H1 (cell line): ENCODE measurements around the gene SAMD9L. TPM values are rescaled to one million over a fixed set of nuclear protein-coding genes. Genes with fewer than 3 reads are reported as not detected.

Experiments
- CTCF ChIA-PET: fragments of 300-600 bp; sonication (Branson Sonifier 250); formaldehyde crosslinking; loops from one replicate; lab custom pipeline; 2021; ENCODE audit not compliant: partially characterized antibody; lab: Charles Lee
- POLR2A ChIA-PET: fragments of 300-600 bp; sonication (Branson Sonifier 250); formaldehyde crosslinking; loops from one replicate; lab custom pipeline; 2021; ENCODE audit warnings: inconsistent platforms; ENCODE audit not compliant: partially characterized antibody; lab: Charles Lee
- DNase-seq, 2 experiments: peaks; one replicate each; pipeline versions ENCODE4 v3.0.0 to v3.0.0-alpha.2; 2010 to 2022; ENCODE audit warnings: low spot score in 2 of 2, low read depth in 1 of 2, mixed read lengths in 1 of 2
- FAIRE-seq: peaks from 2 replicates; lab custom pipeline; 2011; peaks lifted over from hg19 to GRCh38; lab: Jason Lieb, UNC
- H2AFZ ChIP-seq: 2 replicates; pipeline ENCODE4 v1.8.1; 2012; ENCODE audit warnings: low read length, inconsistent platforms
- H2AK5ac ChIP-seq: 2 replicates; pipeline ENCODE4 v1.6.1; 2013; ENCODE audit warnings: low read depth, low read length
- H2BK120ac ChIP-seq: replicated peaks from 2 replicates; pipeline ENCODE3; 2013; ENCODE audit warnings: low read depth, low read length, inconsistent platforms
- H2BK12ac ChIP-seq: 2 replicates; pipeline ENCODE4 v1.6.1; 2013; ENCODE audit warnings: low read depth, low read length
- H2BK15ac ChIP-seq: 2 replicates; pipeline ENCODE4 v1.6.1; 2013; ENCODE audit warnings: low read length
- H2BK20ac ChIP-seq: 2 replicates; pipeline ENCODE4 v1.6.1; 2013; ENCODE audit warnings: low read length
- H2BK5ac ChIP-seq: 2 replicates; pipeline ENCODE4 v1.6.1; 2013; ENCODE audit warnings: low read depth, low read length
- H3K14ac ChIP-seq: 2 replicates; pipeline ENCODE4 v1.6.1; 2013; ENCODE audit warnings: inconsistent platforms; ENCODE audit not compliant: insufficient read length
- H3K18ac ChIP-seq: 2 replicates; pipeline ENCODE4 v1.6.1; 2013; ENCODE audit warnings: low read length; ENCODE audit errors: extremely low read depth
- H3K23ac ChIP-seq: 2 replicates; pipeline ENCODE4 v1.6.1; 2013; ENCODE audit warnings: inconsistent platforms; ENCODE audit not compliant: insufficient read length
- H3K23me2 ChIP-seq: 2 replicates; pipeline ENCODE4 v1.6.1; 2013; ENCODE audit warnings: low read depth, low read length
- H3K27ac ChIP-seq: 2 replicates; pipeline ENCODE4 v1.6.1; 2011; ENCODE audit warnings: low read depth, low read length, inconsistent platforms
- H3K27me3 ChIP-seq, 4 experiments: replicated peaks in 1 of 4; 1 replicate in 1 of 4; 2 replicates in 3 of 4; pipeline versions ENCODE4 v1.6.1 to v1.8.1; 2011 to 2013; ENCODE audit warnings: low read length in 3 of 4, mild to moderate bottlenecking in 3 of 4, inconsistent platforms in 2 of 4, mixed read lengths in 2 of 4, moderate library complexity in 1 of 4; ENCODE audit not compliant: control insufficient read depth in 3 of 4, insufficient read depth in 3 of 4; ENCODE audit errors: extremely low read depth in 1 of 4
- H3K36me3 ChIP-seq, 4 experiments: 2 replicates each; pipeline versions ENCODE4 v1.6.1 to v1.8.1; 2011 to 2013; ENCODE audit warnings: mild to moderate bottlenecking in 4 of 4, low read length in 3 of 4, moderate library complexity in 2 of 4, control low read depth in 1 of 4, inconsistent platforms in 1 of 4; ENCODE audit not compliant: insufficient read depth in 4 of 4, control insufficient read depth in 2 of 4
- H3K4ac ChIP-seq: replicated peaks from 2 replicates; pipeline ENCODE3; 2013; ENCODE audit warnings: low read length, low read depth, mixed read lengths, inconsistent platforms; ENCODE audit not compliant: insufficient read length
- H3K4me1 ChIP-seq, 4 experiments: replicated peaks in 1 of 4; 1 replicate in 1 of 4; 2 replicates in 3 of 4; pipeline versions ENCODE4 v1.6.1 to v1.8.1; 2011 to 2013; ENCODE audit warnings: low read length in 3 of 4, inconsistent platforms in 2 of 4, mixed read lengths in 1 of 4; ENCODE audit not compliant: insufficient read depth in 4 of 4, control insufficient read depth in 3 of 4
- H3K4me2 ChIP-seq, 2 experiments: 2 replicates each; pipeline versions ENCODE4 v1.6.1 to v1.8.1; 2011 to 2013; ENCODE audit warnings: low read depth in 2 of 2, low read length in 2 of 2, control low read depth in 1 of 2, inconsistent platforms in 1 of 2, mild to moderate bottlenecking in 1 of 2; ENCODE audit not compliant: insufficient read depth in 1 of 2
- H3K4me3 ChIP-seq, 4 experiments: fragments of 200-600, 300-600 bp in 1 of 4; sonication (generic), shearing (Covaris generic), sonication (Bioruptor Twin) in 1 of 4; 2 replicates each; pipeline versions ENCODE4 v1.5.1 to v1.8.1; 2011 to 2016; ENCODE audit warnings: low read length in 4 of 4, low read depth in 3 of 4, control low read depth in 2 of 4, inconsistent platforms in 2 of 4, mild to moderate bottlenecking in 2 of 4, mixed read lengths in 1 of 4, moderate library complexity in 1 of 4; ENCODE audit not compliant: insufficient read depth in 2 of 4; ENCODE audit errors: extremely low read depth in 1 of 4
- H3K56ac ChIP-seq: replicated peaks from 2 replicates; pipeline ENCODE3; 2013; ENCODE audit warnings: low read depth, mild to moderate bottlenecking, mixed read lengths, low read length, inconsistent platforms; ENCODE audit not compliant: insufficient read length
- H3K79me1 ChIP-seq: 2 replicates; pipeline ENCODE4 v1.6.1; 2013; ENCODE audit warnings: low read depth, low read length, control low read depth
- H3K79me2 ChIP-seq, 2 experiments: 2 replicates each; pipeline versions ENCODE4 v1.6.1 to v1.8.1; 2012 to 2013; ENCODE audit warnings: low read length in 2 of 2, mild to moderate bottlenecking in 2 of 2, inconsistent platforms in 1 of 2; ENCODE audit not compliant: insufficient read depth in 2 of 2, control insufficient read depth in 1 of 2
- H3K9ac ChIP-seq, 4 experiments: replicated peaks in 1 of 4; 1 replicate in 1 of 4; 2 replicates in 3 of 4; pipeline versions ENCODE4 v1.6.1 to v1.8.1; 2011 to 2013; ENCODE audit warnings: low read depth in 3 of 4, low read length in 3 of 4, control low read depth in 2 of 4, mild to moderate bottlenecking in 2 of 4, moderate library complexity in 2 of 4, inconsistent platforms in 1 of 4; ENCODE audit errors: extremely low read depth in 1 of 4
- H3K9me3 ChIP-seq, 2 experiments: 2 replicates each; pipeline versions ENCODE4 v1.6.1 to v1.8.1; 2012 to 2013; ENCODE audit warnings: mild to moderate bottlenecking in 2 of 2, moderate library complexity in 2 of 2, control low read depth in 1 of 2, inconsistent platforms in 1 of 2, low read depth in 1 of 2, low read length in 1 of 2, mixed read lengths in 1 of 2; ENCODE audit not compliant: insufficient read depth in 2 of 2
- H4K20me1 ChIP-seq, 2 experiments: replicated peaks in 1 of 2; 2 replicates each; pipeline versions ENCODE3 to v1.8.1; 2011 to 2013; ENCODE audit warnings: inconsistent platforms in 2 of 2, low read length in 2 of 2, mild to moderate bottlenecking in 1 of 2; ENCODE audit not compliant: insufficient read depth in 2 of 2, control insufficient read depth in 1 of 2
- H4K5ac ChIP-seq: 2 replicates; pipeline ENCODE4 v1.6.1; 2013; ENCODE audit warnings: low read length, low read depth, mixed read lengths, inconsistent platforms; ENCODE audit not compliant: insufficient read length
- H4K8ac ChIP-seq: 2 replicates; pipeline ENCODE4 v1.8.0; 2013; ENCODE audit warnings: mild to moderate bottlenecking, moderate library complexity, low read length, inconsistent platforms; ENCODE audit not compliant: insufficient read depth; ENCODE audit errors: extremely low read depth
- H4K91ac ChIP-seq: replicated peaks from 2 replicates; pipeline ENCODE3; 2013; ENCODE audit warnings: low read length, mixed read lengths, inconsistent platforms; ENCODE audit not compliant: insufficient read length
- HDAC2 ChIP-seq, 2 experiments: fragments of 300-600 bp in 1 of 2; sonication (generic) in 1 of 2; IDR thresholded peaks; 2 replicates each; pipeline ENCODE4 v1.6.1; 2011 to 2012; ENCODE audit warnings: low read depth in 2 of 2, low read length in 2 of 2, mild to moderate bottlenecking in 2 of 2, moderate library complexity in 2 of 2, borderline replicate concordance in 1 of 2, inconsistent platforms in 1 of 2
- POLR2AphosphoS5 ChIP-seq: IDR thresholded peaks from 2 replicates; pipeline ENCODE4 v1.6.1; 2011; ENCODE audit warnings: low read depth, low read length
- WGBS, 2 experiments: shearing (Covaris generic) in 1 of 2; methylation state at CpG; one replicate each; pipeline versions ENCODE4 v1.1.6 to v1.1.7; 2013 to 2015; ENCODE audit warnings: low lambda C conversion rate in 2 of 2, mixed read lengths in 2 of 2, inconsistent platforms in 1 of 2, low coverage in 1 of 2, missing lambda C conversion rate in 1 of 2; ENCODE audit not compliant: insufficient replicate concordance in 2 of 2, insufficient coverage in 1 of 2, insufficient read length in 1 of 2; ENCODE audit errors: extremely low coverage in 1 of 2, missing lambda C conversion rate in 1 of 2; 5-methylcytosine and 5-hydroxymethylcytosine counted together
- polyA plus RNA-seq, 7 experiments: library from polyadenylated mRNA; depleted of rRNA in 3 of 7; stranded (reverse) in 5 of 7; unstranded in 2 of 7; fragments of >200 nt in 5 of 7; fragments of 200-250 nt in 2 of 7; gene quantifications; 1 replicate in 5 of 7; 2 replicates in 1 of 7; 4 replicates in 1 of 7; pipeline versions ENCODE4 v1.2.1 to v1.2.3, GENCODE V29; 2011 to 2013; ENCODE audit warnings: missing spikeins in 2 of 7, mixed read lengths in 2 of 7
- total RNA-seq: library from RNA; stranded (reverse); fragmentation: NEBNext Ultra II Directional; extraction: Animal tissue kit (Norgen Biotek cat#: 25700); gene quantifications from 2 replicates; pipeline ENCODE4 v1.2.1, GENCODE V29; 2021

The SAMD9L gene
- total and polyA plus RNA-seq, 2 of the 8 experiments (the other 6 are each of a cell fraction or from before 2014, with no cell fraction given), result not detected

GRCh38 chr7:93119191-93119905, 28.8 kb downstream of the SAMD9L start:
- no peak overlapping the region for H4K8ac ChIP-seq
- no peak overlapping the region for H2BK12ac ChIP-seq
- no peaks in the 10 kb centered on the region for H4K20me1 ChIP-seq
- no peak overlapping the region for H3K23ac ChIP-seq
- no peak overlapping the region for H2BK120ac ChIP-seq
- CTCF ChIA-PET, result interaction anchor here (1.2 to 1.5 kb wide), 2 partner anchors 26 to 109 kb away, joined by 3 to 7 read pairs; no protein-coding TSS in a partner anchor
- H4K5ac ChIP-seq, result no peak overlapping the region
- H3K9ac ChIP-seq, result no peak overlapping the region
- WGBS, 2 experiments, result 90% methylated on average over 4 of the region's 4 CpGs; no CpG with 5 or more reads in 1 of the 2 experiments
- no peak overlapping the region for H3K4me2 ChIP-seq
- no peak overlapping the region for H2BK15ac ChIP-seq
- H3K4ac ChIP-seq, result no peak overlapping the region
- no peak overlapping the region for H3K4me3 ChIP-seq
- H3K4me1 ChIP-seq, result no peaks in the 10 kb centered on the region
- H3K36me3 ChIP-seq, result no peaks in the 10 kb centered on the region
- H3K9me3 ChIP-seq, result 0 out of 4 replicates have a peak, but pooled peaks cover 0 to 2% of the 10 kb centered on the region in 2 experiments
- H3K27me3 ChIP-seq, result no peaks in the 10 kb centered on the region
- H2BK5ac ChIP-seq, result no peak overlapping the region
- no peak overlapping the region for H2BK20ac ChIP-seq
- no peak overlapping the region for H2AK5ac ChIP-seq
- H3K79me1 ChIP-seq, result no peaks in the 10 kb centered on the region
- no peaks in the 10 kb centered on the region for H3K79me2 ChIP-seq
- POLR2A ChIA-PET, result no interaction called here
- H3K18ac ChIP-seq, result no peak overlapping the region
- no peak overlapping the region for H4K91ac ChIP-seq
- no peak overlapping the region for H3K27ac ChIP-seq
- no peaks in the 10 kb centered on the region for H3K23me2 ChIP-seq
- H3K56ac ChIP-seq, result no peak overlapping the region
- FAIRE-seq (no peak), DNase-seq (no peak)
- H2AFZ ChIP-seq, result no peak overlapping the region
- no peak overlapping the region for H3K14ac ChIP-seq
- no peak for TF ChIP-seq POLR2AphosphoS5
- no peak for TF ChIP-seq HDAC2 (IDR thresholded peaks at IDR 0.05; ENCODE audit: borderline replicate concordance in 1 of 2, low read depth in 2 of 2, low read length in 2 of 2)
